ENCODE results near the gene KCNC3.
"Not testable (repeated sequence)": the region's sequence is repeated elsewhere in the genome, so short reads cannot be mapped to it uniquely, and the experiment has no call there.

The KCNC3 gene

GRCh38 chr19:50353487-50353880 is 24.3 kb upstream of the KCNC3 start:
- not testable (repeated sequence) for H3K27me3 ChIP-seq (ENCODE audit: control insufficient read depth in 2 of 2, insufficient read depth in 2 of 2, low read length in 2 of 2); H3K4me1 ChIP-seq (ENCODE audit: control insufficient read depth in 2 of 2, insufficient read depth in 2 of 2, low read length in 2 of 2); H3K4me3 ChIP-seq (ENCODE audit: low read length in 2 of 2); H3K9me3 ChIP-seq (ENCODE audit: control insufficient read depth in 2 of 2, low read length in 2 of 2); H3K36me3 ChIP-seq (ENCODE audit: control insufficient read depth in 2 of 2, insufficient read depth in 2 of 2, low read length in 2 of 2); H3K9ac ChIP-seq (ENCODE audit: low read depth in 1 of 2, low read length in 2 of 2); H3K27ac ChIP-seq (ENCODE audit: low read depth in 2 of 2, low read length in 2 of 2)

DNA sequence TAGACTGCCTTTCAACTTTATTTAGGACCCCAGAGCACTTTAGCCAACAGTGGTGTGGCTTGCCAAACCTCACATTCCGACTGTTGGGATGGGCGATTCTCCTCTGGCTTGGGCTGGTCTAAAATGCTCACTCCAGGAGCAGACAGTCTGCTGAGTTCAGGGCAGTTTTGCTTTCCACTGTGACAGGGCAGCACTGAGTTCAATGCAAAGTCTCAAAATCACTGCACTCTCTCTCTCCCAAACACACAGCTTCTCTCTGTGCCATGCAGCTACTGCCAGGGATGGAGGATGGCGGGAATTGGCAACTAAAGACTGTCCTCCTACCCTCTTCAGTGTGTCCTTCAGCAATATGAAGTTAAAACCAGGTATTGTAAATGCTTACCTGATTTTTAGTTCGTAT is 23.1 kb upstream of the KCNC3 start:
- Histone ChIP-seq H3K36me3 (ENCODE audit: control insufficient read depth in 2 of 2, insufficient read depth in 2 of 2, low read length in 2 of 2) (no peaks in the 10 kb centered on the region), H3K27ac (ENCODE audit: low read depth in 2 of 2, low read length in 2 of 2) (no peak overlapping the region), H3K4me1 (ENCODE audit: control insufficient read depth in 2 of 2, insufficient read depth in 2 of 2, low read length in 2 of 2) (peaks cover 1% of the 10 kb centered on the region in 2 donors)

DNA sequence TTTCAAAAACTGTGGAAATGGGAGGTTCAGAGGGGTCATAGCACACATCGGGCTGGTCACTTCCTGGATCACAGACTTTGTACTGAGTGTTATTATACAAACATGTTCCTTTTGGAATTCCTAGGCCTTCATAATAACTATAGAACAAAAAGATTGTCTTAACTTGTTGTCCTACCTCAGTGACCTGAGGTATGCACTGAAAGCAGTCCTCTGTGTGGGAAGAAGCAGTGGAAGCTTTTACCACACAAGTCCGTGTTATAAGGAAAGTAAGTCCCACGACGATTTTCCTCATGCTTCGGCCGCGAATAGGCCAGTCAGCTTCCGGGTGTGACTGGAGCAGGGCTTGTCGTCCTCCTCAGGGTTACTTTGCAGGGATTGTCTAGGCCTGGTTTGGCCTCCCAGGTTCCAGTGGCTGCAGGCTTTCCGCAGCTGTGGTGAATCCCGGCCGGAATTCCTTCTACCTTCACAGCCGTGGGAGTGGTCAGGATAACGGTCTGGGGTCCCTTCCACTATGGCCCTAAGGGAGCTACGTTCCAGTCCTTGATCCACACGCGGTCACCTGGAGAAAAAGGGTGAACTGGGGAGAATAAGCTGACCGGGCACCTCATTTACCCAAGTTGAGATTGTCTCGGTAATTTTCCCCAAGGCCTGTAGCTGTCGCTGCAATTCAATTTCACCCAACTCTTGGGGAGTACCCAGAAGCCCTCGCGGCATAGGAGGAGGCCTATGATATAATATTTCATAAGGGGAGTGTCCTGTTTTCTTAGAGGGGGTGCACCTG is 20.3 kb upstream of the KCNC3 start:
- Histone ChIP-seq H3K4me1 (ENCODE audit: control insufficient read depth in 2 of 2, insufficient read depth in 2 of 2, low read length in 2 of 2) (no peaks in the 10 kb centered on the region), H3K9me3 (ENCODE audit: control insufficient read depth in 2 of 2, low read length in 2 of 2) (peaks cover 5% of the 10 kb centered on the region in 2 donors), H3K27me3 (ENCODE audit: control insufficient read depth in 2 of 2, insufficient read depth in 2 of 2, low read length in 2 of 2) (no peaks in the 10 kb centered on the region), H3K27ac (ENCODE audit: low read depth in 2 of 2, low read length in 2 of 2) (no peak overlapping the region), H3K4me3 (ENCODE audit: low read length in 2 of 2) (no peak overlapping the region), H3K9ac (ENCODE audit: low read depth in 1 of 2, low read length in 2 of 2) (no peak overlapping the region), H3K36me3 (ENCODE audit: control insufficient read depth in 2 of 2, insufficient read depth in 2 of 2, low read length in 2 of 2) (no peaks in the 10 kb centered on the region)

More for the DNA sequence above, 23.1 kb upstream of the KCNC3 start:
- no peak overlapping the region for H3K4me3 ChIP-seq (ENCODE audit: low read length in 2 of 2)
- H3K27me3 ChIP-seq (ENCODE audit: control insufficient read depth in 2 of 2, insufficient read depth in 2 of 2, low read length in 2 of 2), result no peaks in the 10 kb centered on the region
- no peaks in the 10 kb centered on the region for H3K9me3 ChIP-seq (ENCODE audit: control insufficient read depth in 2 of 2, low read length in 2 of 2)
- H3K9ac ChIP-seq (ENCODE audit: low read depth in 1 of 2, low read length in 2 of 2), result no peak overlapping the region

DNA sequence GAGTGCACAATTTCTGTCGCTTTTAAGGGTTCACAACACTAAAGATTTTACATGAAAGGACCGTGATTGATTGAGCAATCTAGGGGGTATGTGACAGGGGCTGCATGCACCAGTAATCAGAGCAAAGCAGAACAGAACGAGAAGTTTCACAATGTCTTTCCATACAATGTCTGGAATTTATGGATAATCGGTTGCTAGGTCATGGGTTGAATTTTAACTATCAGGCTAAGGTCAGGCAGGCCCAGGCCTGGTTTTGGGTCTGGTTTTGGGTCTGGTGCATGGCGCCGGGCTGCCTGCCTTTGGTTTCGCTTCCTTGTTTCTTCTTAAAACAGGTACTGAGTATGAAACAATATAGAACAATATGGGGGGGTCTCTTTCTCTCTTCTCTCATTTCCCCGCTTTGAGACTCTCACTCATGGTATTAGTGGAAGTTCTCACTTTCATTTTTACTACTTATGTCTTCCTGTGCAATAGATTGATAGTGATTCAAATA is 18.0 kb upstream of the KCNC3 start:
- H3K9me3 ChIP-seq (ENCODE audit: control insufficient read depth in 2 of 2, low read length in 2 of 2); H3K4me3 ChIP-seq (ENCODE audit: low read length in 2 of 2); H3K36me3 ChIP-seq (ENCODE audit: control insufficient read depth in 2 of 2, insufficient read depth in 2 of 2, low read length in 2 of 2); H3K27me3 ChIP-seq (ENCODE audit: control insufficient read depth in 2 of 2, insufficient read depth in 2 of 2, low read length in 2 of 2); H3K27ac ChIP-seq (ENCODE audit: low read depth in 2 of 2, low read length in 2 of 2); H3K9ac ChIP-seq (ENCODE audit: low read depth in 1 of 2, low read length in 2 of 2); H3K4me1 ChIP-seq (ENCODE audit: control insufficient read depth in 2 of 2, insufficient read depth in 2 of 2, low read length in 2 of 2): not testable (repeated sequence)

- H3K4me3 ChIP-seq (ENCODE audit: low read length in 2 of 2), result peak overlapping the region in 1 of 2 donors; percentile 48
- no peaks in the 10 kb centered on the region for H3K4me1 ChIP-seq (ENCODE audit: control insufficient read depth in 2 of 2, insufficient read depth in 2 of 2, low read length in 2 of 2)
Measured at GRCh38 chr19:50344661-50345318, 15.6 kb upstream of the KCNC3 start.

DNA sequence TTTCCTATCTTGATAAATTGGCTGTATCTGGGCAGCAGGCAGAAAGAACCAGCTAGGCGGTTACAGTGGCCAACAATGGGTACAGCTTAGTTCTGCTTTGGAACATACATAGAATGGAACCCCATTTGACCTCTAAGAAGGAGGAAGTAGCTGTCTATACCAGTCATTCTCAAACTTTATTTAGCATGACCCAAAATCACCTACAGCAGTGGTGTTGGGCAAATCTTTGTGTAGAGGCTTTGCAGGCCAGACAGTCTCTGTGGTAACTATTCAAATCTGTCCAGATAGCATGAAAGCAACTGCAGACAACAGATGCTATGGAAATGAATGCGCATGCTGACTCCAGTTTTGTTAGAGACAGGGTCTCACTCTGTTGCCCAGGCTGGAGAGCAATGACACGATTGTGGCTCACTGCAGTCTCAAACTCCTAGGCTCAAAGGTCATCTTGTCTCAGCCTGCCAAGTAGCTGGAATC is 12.0 kb upstream of the KCNC3 start:
- no peak overlapping the region for H3K9ac ChIP-seq (ENCODE audit: low read depth in 1 of 2, low read length in 2 of 2)
- no peak overlapping the region for H3K27ac ChIP-seq (ENCODE audit: low read depth in 2 of 2, low read length in 2 of 2)
- no peaks in the 10 kb centered on the region for H3K27me3 ChIP-seq (ENCODE audit: control insufficient read depth in 2 of 2, insufficient read depth in 2 of 2, low read length in 2 of 2)
- no peak overlapping the region for H3K4me3 ChIP-seq (ENCODE audit: low read length in 2 of 2)
- H3K9me3 ChIP-seq (ENCODE audit: control insufficient read depth in 2 of 2, low read length in 2 of 2), result peaks cover 5% of the 10 kb centered on the region in 2 donors
- no peaks in the 10 kb centered on the region for H3K4me1 ChIP-seq (ENCODE audit: control insufficient read depth in 2 of 2, insufficient read depth in 2 of 2, low read length in 2 of 2)
- no peaks in the 10 kb centered on the region for H3K36me3 ChIP-seq (ENCODE audit: control insufficient read depth in 2 of 2, insufficient read depth in 2 of 2, low read length in 2 of 2)

More at GRCh38 chr19:50344661-50345318, 15.6 kb upstream of the KCNC3 start:
- Histone ChIP-seq H3K27ac (ENCODE audit: low read depth in 2 of 2, low read length in 2 of 2) (no peak overlapping the region), H3K9ac (ENCODE audit: low read depth in 1 of 2, low read length in 2 of 2) (peak overlapping the region in 1 of 2 donors; percentile 47), H3K36me3 (ENCODE audit: control insufficient read depth in 2 of 2, insufficient read depth in 2 of 2, low read length in 2 of 2) (no peaks in the 10 kb centered on the region), H3K9me3 (ENCODE audit: control insufficient read depth in 2 of 2, low read length in 2 of 2) (peaks cover 5% of the 10 kb centered on the region in 2 donors), H3K27me3 (ENCODE audit: control insufficient read depth in 2 of 2, insufficient read depth in 2 of 2, low read length in 2 of 2) (no peaks in the 10 kb centered on the region)

DNA sequence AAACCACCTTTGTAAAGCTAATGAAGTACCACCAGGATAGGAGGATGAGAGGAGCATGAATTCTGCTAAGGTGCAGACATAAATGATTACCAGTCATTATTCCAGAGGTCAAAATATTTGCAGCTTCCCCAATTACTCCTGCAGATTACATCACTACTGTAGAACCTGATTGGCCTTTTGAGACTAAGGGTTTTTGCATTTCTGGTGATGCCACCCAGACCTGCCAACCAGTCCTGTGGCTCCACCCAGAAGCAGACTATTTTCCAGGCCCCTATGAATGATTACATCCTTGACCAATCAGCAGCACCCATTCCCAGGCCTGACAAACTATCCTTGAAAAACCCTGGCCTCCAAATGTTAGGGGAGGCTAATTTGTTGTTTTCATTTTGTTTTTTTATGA is 11.2 kb upstream of the KCNC3 start:
- no peak overlapping the region for H3K27ac ChIP-seq (ENCODE audit: low read depth in 2 of 2, low read length in 2 of 2)
- H3K27me3 ChIP-seq (ENCODE audit: control insufficient read depth in 2 of 2, insufficient read depth in 2 of 2, low read length in 2 of 2), result no peaks in the 10 kb centered on the region
- no peak overlapping the region for H3K9ac ChIP-seq (ENCODE audit: low read depth in 1 of 2, low read length in 2 of 2)
- no peaks in the 10 kb centered on the region for H3K36me3 ChIP-seq (ENCODE audit: control insufficient read depth in 2 of 2, insufficient read depth in 2 of 2, low read length in 2 of 2)
- H3K4me3 ChIP-seq (ENCODE audit: low read length in 2 of 2), result no peak overlapping the region
- no peaks in the 10 kb centered on the region for H3K4me1 ChIP-seq (ENCODE audit: control insufficient read depth in 2 of 2, insufficient read depth in 2 of 2, low read length in 2 of 2)
- peaks cover 5% of the 10 kb centered on the region in 2 donors for H3K9me3 ChIP-seq (ENCODE audit: control insufficient read depth in 2 of 2, low read length in 2 of 2)

DNA sequence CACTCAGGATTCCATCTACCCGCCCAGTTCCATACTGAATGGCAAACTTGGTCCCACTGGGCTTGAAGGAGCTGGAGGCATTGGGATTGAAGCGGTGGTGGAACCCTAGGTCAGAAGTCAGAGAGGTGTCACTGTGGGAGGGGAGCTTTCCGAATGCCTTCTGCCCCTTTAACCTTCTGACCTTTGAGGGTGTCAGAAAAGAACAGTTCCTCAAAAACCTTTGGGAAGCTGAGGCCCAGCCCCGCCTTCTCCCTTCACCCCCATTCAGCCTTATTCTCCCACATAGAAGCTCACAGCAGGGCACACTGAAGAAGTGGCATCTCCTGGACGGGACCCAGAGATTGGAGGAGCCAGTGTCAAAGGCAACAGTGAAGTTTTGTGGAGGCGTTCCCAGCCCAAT is 7.9 kb upstream of the KCNC3 start:
- not testable (repeated sequence) for H3K27me3 ChIP-seq (ENCODE audit: control insufficient read depth in 2 of 2, insufficient read depth in 2 of 2, low read length in 2 of 2); H3K4me3 ChIP-seq (ENCODE audit: low read length in 2 of 2); H3K36me3 ChIP-seq (ENCODE audit: control insufficient read depth in 2 of 2, insufficient read depth in 2 of 2, low read length in 2 of 2); H3K27ac ChIP-seq (ENCODE audit: low read depth in 2 of 2, low read length in 2 of 2); H3K9me3 ChIP-seq (ENCODE audit: control insufficient read depth in 2 of 2, low read length in 2 of 2); H3K9ac ChIP-seq (ENCODE audit: low read depth in 1 of 2, low read length in 2 of 2)
- peaks cover 13 to 14% of the 10 kb centered on the region in 2 donors for H3K4me1 ChIP-seq (ENCODE audit: control insufficient read depth in 2 of 2, insufficient read depth in 2 of 2, low read length in 2 of 2)

GRCh38 chr19:50334741-50335421 is 5.7 kb upstream of the KCNC3 start:
- Histone ChIP-seq H3K9ac (ENCODE audit: low read depth in 1 of 2, low read length in 2 of 2) (no peak overlapping the region), H3K9me3 (ENCODE audit: control insufficient read depth in 2 of 2, low read length in 2 of 2) (no peaks in the 10 kb centered on the region), H3K36me3 (ENCODE audit: control insufficient read depth in 2 of 2, insufficient read depth in 2 of 2, low read length in 2 of 2) (no peaks in the 10 kb centered on the region), H3K4me1 (ENCODE audit: control insufficient read depth in 2 of 2, insufficient read depth in 2 of 2, low read length in 2 of 2) (peaks cover 17% of the 10 kb centered on the region in 2 donors), H3K4me3 (ENCODE audit: low read length in 2 of 2) (no peak overlapping the region), H3K27ac (ENCODE audit: low read depth in 2 of 2, low read length in 2 of 2) (no peak overlapping the region), H3K27me3 (ENCODE audit: control insufficient read depth in 2 of 2, insufficient read depth in 2 of 2, low read length in 2 of 2) (peaks cover 8 to 18% of the 10 kb centered on the region in 2 donors)
